H1 (cell line): ENCODE data around the gene TGFB1. TPM values are rescaled to one million over a fixed set of nuclear protein-coding genes. Genes with fewer than 3 reads are reported as not detected.

Source experiments
- CTCF ChIA-PET: fragments of 300-600 bp; sonication (Branson Sonifier 250); formaldehyde crosslinking; loops from one replicate; lab custom pipeline; 2021; ENCODE audit not compliant: partially characterized antibody; lab: Charles Lee
- POLR2A ChIA-PET: fragments of 300-600 bp; sonication (Branson Sonifier 250); formaldehyde crosslinking; loops from one replicate; lab custom pipeline; 2021; ENCODE audit warnings: inconsistent platforms; ENCODE audit not compliant: partially characterized antibody; lab: Charles Lee
- DNase-seq, 2 experiments: peaks; one replicate each; pipeline versions ENCODE4 v3.0.0 to v3.0.0-alpha.2; 2010 to 2022; ENCODE audit warnings: low spot score in 2 of 2, low read depth in 1 of 2, mixed read lengths in 1 of 2
- FAIRE-seq: peaks from 2 replicates; lab custom pipeline; 2011; peaks lifted over from hg19 to GRCh38; lab: Jason Lieb, UNC
- H2AFZ ChIP-seq: 2 replicates; pipeline ENCODE4 v1.8.1; 2012; ENCODE audit warnings: low read length, inconsistent platforms
- H2AK5ac ChIP-seq: 2 replicates; pipeline ENCODE4 v1.6.1; 2013; ENCODE audit warnings: low read depth, low read length
- H2BK120ac ChIP-seq: replicated peaks from 2 replicates; pipeline ENCODE3; 2013; ENCODE audit warnings: low read depth, low read length, inconsistent platforms
- H2BK12ac ChIP-seq: 2 replicates; pipeline ENCODE4 v1.6.1; 2013; ENCODE audit warnings: low read depth, low read length
- H2BK15ac ChIP-seq: 2 replicates; pipeline ENCODE4 v1.6.1; 2013; ENCODE audit warnings: low read length
- H2BK20ac ChIP-seq: 2 replicates; pipeline ENCODE4 v1.6.1; 2013; ENCODE audit warnings: low read length
- H2BK5ac ChIP-seq: 2 replicates; pipeline ENCODE4 v1.6.1; 2013; ENCODE audit warnings: low read depth, low read length
- H3K14ac ChIP-seq: 2 replicates; pipeline ENCODE4 v1.6.1; 2013; ENCODE audit warnings: inconsistent platforms; ENCODE audit not compliant: insufficient read length
- H3K18ac ChIP-seq: 2 replicates; pipeline ENCODE4 v1.6.1; 2013; ENCODE audit warnings: low read length; ENCODE audit errors: extremely low read depth
- H3K23ac ChIP-seq: 2 replicates; pipeline ENCODE4 v1.6.1; 2013; ENCODE audit warnings: inconsistent platforms; ENCODE audit not compliant: insufficient read length
- H3K23me2 ChIP-seq: 2 replicates; pipeline ENCODE4 v1.6.1; 2013; ENCODE audit warnings: low read depth, low read length
- H3K27ac ChIP-seq: 2 replicates; pipeline ENCODE4 v1.6.1; 2011; ENCODE audit warnings: low read depth, low read length, inconsistent platforms
- H3K27me3 ChIP-seq, 4 experiments: replicated peaks in 1 of 4; 1 replicate in 1 of 4; 2 replicates in 3 of 4; pipeline versions ENCODE4 v1.6.1 to v1.8.1; 2011 to 2013; ENCODE audit warnings: low read length in 3 of 4, mild to moderate bottlenecking in 3 of 4, inconsistent platforms in 2 of 4, mixed read lengths in 2 of 4, moderate library complexity in 1 of 4; ENCODE audit not compliant: control insufficient read depth in 3 of 4, insufficient read depth in 3 of 4; ENCODE audit errors: extremely low read depth in 1 of 4
- H3K36me3 ChIP-seq, 4 experiments: 2 replicates each; pipeline versions ENCODE4 v1.6.1 to v1.8.1; 2011 to 2013; ENCODE audit warnings: mild to moderate bottlenecking in 4 of 4, low read length in 3 of 4, moderate library complexity in 2 of 4, control low read depth in 1 of 4, inconsistent platforms in 1 of 4; ENCODE audit not compliant: insufficient read depth in 4 of 4, control insufficient read depth in 2 of 4
- H3K4ac ChIP-seq: replicated peaks from 2 replicates; pipeline ENCODE3; 2013; ENCODE audit warnings: low read length, low read depth, mixed read lengths, inconsistent platforms; ENCODE audit not compliant: insufficient read length
- H3K4me1 ChIP-seq, 4 experiments: replicated peaks in 1 of 4; 1 replicate in 1 of 4; 2 replicates in 3 of 4; pipeline versions ENCODE4 v1.6.1 to v1.8.1; 2011 to 2013; ENCODE audit warnings: low read length in 3 of 4, inconsistent platforms in 2 of 4, mixed read lengths in 1 of 4; ENCODE audit not compliant: insufficient read depth in 4 of 4, control insufficient read depth in 3 of 4
- H3K4me2 ChIP-seq, 2 experiments: 2 replicates each; pipeline versions ENCODE4 v1.6.1 to v1.8.1; 2011 to 2013; ENCODE audit warnings: low read depth in 2 of 2, low read length in 2 of 2, control low read depth in 1 of 2, inconsistent platforms in 1 of 2, mild to moderate bottlenecking in 1 of 2; ENCODE audit not compliant: insufficient read depth in 1 of 2
- H3K4me3 ChIP-seq, 4 experiments: fragments of 200-600, 300-600 bp in 1 of 4; sonication (generic), shearing (Covaris generic), sonication (Bioruptor Twin) in 1 of 4; 2 replicates each; pipeline versions ENCODE4 v1.5.1 to v1.8.1; 2011 to 2016; ENCODE audit warnings: low read length in 4 of 4, low read depth in 3 of 4, control low read depth in 2 of 4, inconsistent platforms in 2 of 4, mild to moderate bottlenecking in 2 of 4, mixed read lengths in 1 of 4, moderate library complexity in 1 of 4; ENCODE audit not compliant: insufficient read depth in 2 of 4; ENCODE audit errors: extremely low read depth in 1 of 4
- H3K56ac ChIP-seq: replicated peaks from 2 replicates; pipeline ENCODE3; 2013; ENCODE audit warnings: low read depth, mild to moderate bottlenecking, mixed read lengths, low read length, inconsistent platforms; ENCODE audit not compliant: insufficient read length
- H3K79me1 ChIP-seq: 2 replicates; pipeline ENCODE4 v1.6.1; 2013; ENCODE audit warnings: low read depth, low read length, control low read depth
- H3K79me2 ChIP-seq, 2 experiments: 2 replicates each; pipeline versions ENCODE4 v1.6.1 to v1.8.1; 2012 to 2013; ENCODE audit warnings: low read length in 2 of 2, mild to moderate bottlenecking in 2 of 2, inconsistent platforms in 1 of 2; ENCODE audit not compliant: insufficient read depth in 2 of 2, control insufficient read depth in 1 of 2
- H3K9ac ChIP-seq, 4 experiments: replicated peaks in 1 of 4; 1 replicate in 1 of 4; 2 replicates in 3 of 4; pipeline versions ENCODE4 v1.6.1 to v1.8.1; 2011 to 2013; ENCODE audit warnings: low read depth in 3 of 4, low read length in 3 of 4, control low read depth in 2 of 4, mild to moderate bottlenecking in 2 of 4, moderate library complexity in 2 of 4, inconsistent platforms in 1 of 4; ENCODE audit errors: extremely low read depth in 1 of 4
- H3K9me3 ChIP-seq, 2 experiments: 2 replicates each; pipeline versions ENCODE4 v1.6.1 to v1.8.1; 2012 to 2013; ENCODE audit warnings: mild to moderate bottlenecking in 2 of 2, moderate library complexity in 2 of 2, control low read depth in 1 of 2, inconsistent platforms in 1 of 2, low read depth in 1 of 2, low read length in 1 of 2, mixed read lengths in 1 of 2; ENCODE audit not compliant: insufficient read depth in 2 of 2
- H4K20me1 ChIP-seq, 2 experiments: replicated peaks in 1 of 2; 2 replicates each; pipeline versions ENCODE3 to v1.8.1; 2011 to 2013; ENCODE audit warnings: inconsistent platforms in 2 of 2, low read length in 2 of 2, mild to moderate bottlenecking in 1 of 2; ENCODE audit not compliant: insufficient read depth in 2 of 2, control insufficient read depth in 1 of 2
- H4K5ac ChIP-seq: 2 replicates; pipeline ENCODE4 v1.6.1; 2013; ENCODE audit warnings: low read length, low read depth, mixed read lengths, inconsistent platforms; ENCODE audit not compliant: insufficient read length
- H4K8ac ChIP-seq: 2 replicates; pipeline ENCODE4 v1.8.0; 2013; ENCODE audit warnings: mild to moderate bottlenecking, moderate library complexity, low read length, inconsistent platforms; ENCODE audit not compliant: insufficient read depth; ENCODE audit errors: extremely low read depth
- H4K91ac ChIP-seq: replicated peaks from 2 replicates; pipeline ENCODE3; 2013; ENCODE audit warnings: low read length, mixed read lengths, inconsistent platforms; ENCODE audit not compliant: insufficient read length
- ASH2L ChIP-seq: fragments of 200-600, 300-600 bp; sonication (generic); IDR thresholded peaks from one replicate; pipeline ENCODE4 v1.7.1; 2017; ENCODE audit warnings: low read length
- CREB1 ChIP-seq: IDR thresholded peaks from 2 replicates; pipeline ENCODE4 v1.6.1; 2012; ENCODE audit warnings: inconsistent platforms
- FOSL1 ChIP-seq: IDR thresholded peaks from 2 replicates; pipeline ENCODE4 v1.6.1; 2011; ENCODE audit warnings: mild to moderate bottlenecking, low read depth, low read length, moderate library complexity; ENCODE audit not compliant: insufficient read depth
- KDM4A ChIP-seq: IDR thresholded peaks from one replicate; pipeline ENCODE4 v1.7.1; 2012; ENCODE audit warnings: low read depth, mild to moderate bottlenecking, moderate library complexity, low read length, inconsistent platforms; ENCODE audit not compliant: severe bottlenecking
- NRF1 ChIP-seq: IDR thresholded peaks from 2 replicates; pipeline ENCODE4 v1.6.1; 2011; ENCODE audit warnings: mild to moderate bottlenecking, low read depth, low read length, improper control_type of control experiment
- PHF8 ChIP-seq: fragments of 200-600 bp; sonication (generic); conservative IDR thresholded peaks from 2 replicates; pipeline ENCODE4 v1.7.1; 2012; ENCODE audit warnings: low read depth, mild to moderate bottlenecking, inconsistent platforms, low read length, moderate library complexity
- SAP30 ChIP-seq: fragments of 300-600 bp; sonication (generic); IDR thresholded peaks from 2 replicates; pipeline ENCODE4 v1.7.1; 2012; ENCODE audit warnings: low read length, moderate library complexity, mild to moderate bottlenecking, inconsistent platforms; ENCODE audit not compliant: insufficient read depth, insufficient replicate concordance
- USF2 ChIP-seq: IDR thresholded peaks from 2 replicates; pipeline ENCODE4 v1.6.1; 2011; ENCODE audit warnings: low read length, improper control_type of control experiment
- WGBS, 2 experiments: shearing (Covaris generic) in 1 of 2; methylation state at CpG; one replicate each; pipeline versions ENCODE4 v1.1.6 to v1.1.7; 2013 to 2015; ENCODE audit warnings: low lambda C conversion rate in 2 of 2, mixed read lengths in 2 of 2, inconsistent platforms in 1 of 2, low coverage in 1 of 2, missing lambda C conversion rate in 1 of 2; ENCODE audit not compliant: insufficient replicate concordance in 2 of 2, insufficient coverage in 1 of 2, insufficient read length in 1 of 2; ENCODE audit errors: extremely low coverage in 1 of 2, missing lambda C conversion rate in 1 of 2; 5-methylcytosine and 5-hydroxymethylcytosine counted together
- polyA plus RNA-seq, 7 experiments: library from polyadenylated mRNA; depleted of rRNA in 3 of 7; stranded (reverse) in 5 of 7; unstranded in 2 of 7; fragments of >200 nt in 5 of 7; fragments of 200-250 nt in 2 of 7; gene quantifications; 1 replicate in 5 of 7; 2 replicates in 1 of 7; 4 replicates in 1 of 7; pipeline versions ENCODE4 v1.2.1 to v1.2.3, GENCODE V29; 2011 to 2013; ENCODE audit warnings: missing spikeins in 2 of 7, mixed read lengths in 2 of 7
- total RNA-seq: library from RNA; stranded (reverse); fragmentation: NEBNext Ultra II Directional; extraction: Animal tissue kit (Norgen Biotek cat#: 25700); gene quantifications from 2 replicates; pipeline ENCODE4 v1.2.1, GENCODE V29; 2021
- TF ChIP-seq, protein P1 (sequence below): IDR thresholded peaks from 2 replicates; pipeline ENCODE4 v1.6.1; 2012; ENCODE audit warnings: inconsistent platforms

Gene TGFB1
- total and polyA plus RNA-seq, 2 of the 8 experiments (the other 6 are each of a cell fraction or from before 2014, with no cell fraction given) = 1.7 to 10.6 TPM

GRCh38 chr19:41376241-41376997, 22.7 kb upstream of the TGFB1 start, which contains the start of gene TMEM91:
TMEM91 (plus strand) TSS chr19:41376533; CDS start chr19:41378310, 1,777 bp downstream.
- no peaks in the 10 kb centered on the region for H3K36me3 ChIP-seq
- H4K91ac ChIP-seq = no peak within 1 kb of the TSS
- H2BK12ac ChIP-seq = peak within 1 kb of the TSS; percentile 80; the same call in 1 of the 2 replicates
- peak within 1 kb of the TSS; percentile 53 for H2AK5ac ChIP-seq
- H4K20me1 ChIP-seq = no peaks in the 10 kb centered on the region
- no peak within 1 kb of the TSS for H3K56ac ChIP-seq
- H3K14ac ChIP-seq = no peak within 1 kb of the TSS
- H3K9ac ChIP-seq = peak within 1 kb of the TSS in 3 of 4 experiments; percentile 38 to 72 (median 44); a peak in 5 of 7 replicates
- H3K9me3 ChIP-seq = no peaks in the 10 kb centered on the region
- peaks cover 0 to 9% (median 2%) of the 10 kb centered on the region in 4 experiments; a peak in 4 of 7 replicates for H3K27me3 ChIP-seq
- no peaks in the 10 kb centered on the region for H3K79me1 ChIP-seq
- H3K4ac ChIP-seq = no peak within 1 kb of the TSS
- H3K79me2 ChIP-seq = no peaks in the 10 kb centered on the region
- POLR2A ChIA-PET = interaction anchor here (0.6 to 3.8 kb wide), 10 partner anchors 9 to 63 kb away, joined by 3 to 10 read pairs (median 3); partner anchors contain the start of gene DMAC2
- no peak within 1 kb of the TSS for H4K5ac ChIP-seq
- peaks cover 12% of the 10 kb centered on the region for H3K23me2 ChIP-seq
- H2BK15ac ChIP-seq = peak within 1 kb of the TSS; percentile 88
- peaks cover 0 to 5% (median 4%) of the 10 kb centered on the region in 4 experiments; a peak in 5 of 7 replicates for H3K4me1 ChIP-seq
- FAIRE-seq (no peak), DNase-seq (peak in 1 of 2 experiments; percentile 85)
- 0 out of 2 replicates have a peak within 1 kb of the TSS, but pooled peaks have one; percentile 35 for H2BK5ac ChIP-seq
- whole genome bisulfite sequencing, 2 experiments = 3% methylated on average over 28 of the region's 47 CpGs; no CpG with 5 or more reads in 1 of the 2 experiments
- H3K27ac ChIP-seq = no peak within 1 kb of the TSS
- H3K23ac ChIP-seq = no peak within 1 kb of the TSS
- peak within 1 kb of the TSS; percentile 91; the same call in 1 of the 2 replicates for H2AFZ ChIP-seq
- H3K4me3 ChIP-seq = peak within 1 kb of the TSS; percentile 61 to 82 (median 71)
- H3K18ac ChIP-seq = peak within 1 kb of the TSS; percentile 90
- H2BK120ac ChIP-seq = no peak within 1 kb of the TSS
- H2BK20ac ChIP-seq = no peak within 1 kb of the TSS
- CTCF ChIA-PET = interaction anchor here (0.6 to 1.8 kb wide), 6 partner anchors 11 to 187 kb away, joined by 3 to 5 read pairs (median 3); partner anchors contain the start of gene B9D2
- H3K4me2 ChIP-seq = peak within 1 kb of the TSS; percentile 96
- H4K8ac ChIP-seq = no peak within 1 kb of the TSS; the same call in 1 of the 2 replicates
- TF ChIP-seq, protein P1, sequence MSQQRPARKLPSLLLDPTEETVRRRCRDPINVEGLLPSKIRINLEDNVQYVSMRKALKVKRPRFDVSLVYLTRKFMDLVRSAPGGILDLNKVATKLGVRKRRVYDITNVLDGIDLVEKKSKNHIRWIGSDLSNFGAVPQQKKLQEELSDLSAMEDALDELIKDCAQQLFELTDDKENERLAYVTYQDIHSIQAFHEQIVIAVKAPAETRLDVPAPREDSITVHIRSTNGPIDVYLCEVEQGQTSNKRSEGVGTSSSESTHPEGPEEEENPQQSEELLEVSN = peak; percentile 34; the same call in 1 of the 2 replicates
- TF ChIP-seq ASH2L = peak; percentile 50
- TF ChIP-seq NRF1 = no peak
- 0 out of 2 replicates have a peak, but pooled peaks have one; percentile 39 for TF ChIP-seq PHF8
- TF ChIP-seq USF2 = no peak
- peak; percentile 60 for TF ChIP-seq KDM4A
- TF ChIP-seq SAP30 = no peak
- TF ChIP-seq CREB1 = peak; percentile 61
- peak; percentile 21; the same call in 1 of the 2 replicates for TF ChIP-seq FOSL1
